Measurements from ENCODE around the gene ZNF420.
A peak's percentile ranks its signal among the peaks of the same experiment; 100 is the strongest.
"Not testable (repeated sequence)": the region's sequence is repeated elsewhere in the genome, so short reads cannot be mapped to it uniquely, and the experiment has no call there.

DNA sequence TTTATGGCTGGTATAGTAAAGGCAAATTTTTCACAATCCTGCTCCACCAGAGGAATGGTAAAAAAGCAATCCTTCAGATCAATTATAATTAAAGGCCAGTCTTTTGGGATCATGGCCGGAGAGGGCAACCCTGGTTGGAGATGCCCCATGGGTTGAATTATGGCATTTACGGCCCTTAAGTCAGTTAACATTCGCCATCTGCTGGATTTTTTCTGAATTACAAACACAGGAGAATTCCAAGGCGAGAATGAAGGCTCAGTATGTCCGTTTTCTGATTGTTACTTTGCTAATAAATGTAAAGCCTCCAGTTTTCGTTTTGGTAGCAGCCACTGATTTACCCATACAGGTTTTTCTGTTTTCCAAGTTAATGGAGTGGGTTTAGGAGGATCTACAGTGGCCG is 33.5 kb downstream of the ZNF420 start:
- TF ChIP-seq, protein P1, sequence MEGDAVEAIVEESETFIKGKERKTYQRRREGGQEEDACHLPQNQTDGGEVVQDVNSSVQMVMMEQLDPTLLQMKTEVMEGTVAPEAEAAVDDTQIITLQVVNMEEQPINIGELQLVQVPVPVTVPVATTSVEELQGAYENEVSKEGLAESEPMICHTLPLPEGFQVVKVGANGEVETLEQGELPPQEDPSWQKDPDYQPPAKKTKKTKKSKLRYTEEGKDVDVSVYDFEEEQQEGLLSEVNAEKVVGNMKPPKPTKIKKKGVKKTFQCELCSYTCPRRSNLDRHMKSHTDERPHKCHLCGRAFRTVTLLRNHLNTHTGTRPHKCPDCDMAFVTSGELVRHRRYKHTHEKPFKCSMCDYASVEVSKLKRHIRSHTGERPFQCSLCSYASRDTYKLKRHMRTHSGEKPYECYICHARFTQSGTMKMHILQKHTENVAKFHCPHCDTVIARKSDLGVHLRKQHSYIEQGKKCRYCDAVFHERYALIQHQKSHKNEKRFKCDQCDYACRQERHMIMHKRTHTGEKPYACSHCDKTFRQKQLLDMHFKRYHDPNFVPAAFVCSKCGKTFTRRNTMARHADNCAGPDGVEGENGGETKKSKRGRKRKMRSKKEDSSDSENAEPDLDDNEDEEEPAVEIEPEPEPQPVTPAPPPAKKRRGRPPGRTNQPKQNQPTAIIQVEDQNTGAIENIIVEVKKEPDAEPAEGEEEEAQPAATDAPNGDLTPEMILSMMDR (conservative IDR thresholded peaks at IDR 0.05 in 1 of 2, IDR thresholded peaks at IDR 0.05 in 1 of 2; ENCODE audit: extremely low read depth in 1 of 2, insufficient read depth in 1 of 2, low read depth in 1 of 2, low read length in 2 of 2): peak in 1 of 2 donors; percentile 21
- TF ChIP-seq EZH2 (IDR thresholded peaks at IDR 0.05; ENCODE audit: borderline replicate concordance, low read length): not testable (repeated sequence)

All from mammary epithelial cell (primary cell).